Skeletal muscle cell (primary cell): ENCODE results near the gene ANKS4B.
A peak's percentile ranks its signal among the peaks of the same experiment; 100 is the strongest.
"Not testable (repeated sequence)": the region's sequence is repeated elsewhere in the genome, so short reads cannot be mapped to it uniquely, and the experiment has no call there.

Source experiments
- DNase-seq: peaks from one replicate; pipeline ENCODE4 v3.0.0-alpha.2; 2010; ENCODE audit warnings: low read depth
- H3K4me3 ChIP-seq: 2 replicates; pipeline ENCODE4 v1.5.1; 2011; ENCODE audit warnings: low read depth, mild to moderate bottlenecking, control low read depth, low read length, moderate library complexity

Gene ANKS4B

GRCh38 chr16:21281698-21282389 lies 48.3 kb downstream of the ANKS4B start:
- DNase-seq = no peak
- no peak overlapping the region for H3K4me3 ChIP-seq

- H3K4me3 ChIP-seq = peak overlapping the region; percentile 46
- no peak for DNase-seq
These were observed 50.2 kb downstream of the ANKS4B start for GRCh38 chr16:21283521-21284289.

GRCh38 chr16:21284414-21284813 lies 50.9 kb downstream of the ANKS4B start:
- peak overlapping the region; percentile 46 for H3K4me3 ChIP-seq
- DNase-seq = no peak

- DNase-seq = no peak
- no peak overlapping the region for H3K4me3 ChIP-seq
These were observed 51.8 kb downstream of the ANKS4B start for GRCh38 chr16:21285314-21285713.

- not testable (repeated sequence) for DNase-seq, H3K4me3 ChIP-seq
These were observed 56.3 kb downstream of the ANKS4B start for GRCh38 chr16:21289789-21290188.

- peak overlapping the region; percentile 78 for H3K4me3 ChIP-seq
- DNase-seq = peak; percentile 99
These were observed 67.0 kb downstream of the ANKS4B start for GRCh38 chr16:21300309-21301167.

- peak; percentile 21 for DNase-seq
- H3K4me3 ChIP-seq = peak overlapping the region; percentile 78
These were observed 67.8 kb downstream of the ANKS4B start for GRCh38 chr16:21301168-21301894.

- no peak for DNase-seq
- H3K4me3 ChIP-seq = peak overlapping the region; percentile 78
These were observed 68.4 kb downstream of the ANKS4B start for GRCh38 chr16:21301895-21302291.

- peak overlapping the region; percentile 78 for H3K4me3 ChIP-seq
- no peak for DNase-seq
These were observed 69.0 kb downstream of the ANKS4B start for GRCh38 chr16:21302454-21302853.

GRCh38 chr16:21302898-21303528 lies 69.5 kb downstream of the ANKS4B start:
- DNase-seq = peak; percentile 61
- H3K4me3 ChIP-seq = peak overlapping the region; percentile 78
